Fibroblast of lung (primary cell): Measurements from ENCODE around the gene ADIPOQ.

Source experiments
- EZH2 ChIP-seq: IDR thresholded peaks from 2 replicates; pipeline ENCODE4 v1.5.1; 2012; ENCODE audit warnings: low read length, control low read depth, mild to moderate bottlenecking; ENCODE audit errors: missing control alignments
- TF ChIP-seq, protein P1 (sequence below), 2 donors: IDR thresholded peaks in 1 of 2; conservative IDR thresholded peaks in 1 of 2; 1 replicate in 1 of 2; 2 replicates in 1 of 2; pipeline ENCODE4 v1.5.1; 2011 to 2012; ENCODE audit warnings: low read length in 2 of 2, control low read depth in 1 of 2, inconsistent platforms in 1 of 2, low read depth in 1 of 2, mild to moderate bottlenecking in 1 of 2

DNA sequence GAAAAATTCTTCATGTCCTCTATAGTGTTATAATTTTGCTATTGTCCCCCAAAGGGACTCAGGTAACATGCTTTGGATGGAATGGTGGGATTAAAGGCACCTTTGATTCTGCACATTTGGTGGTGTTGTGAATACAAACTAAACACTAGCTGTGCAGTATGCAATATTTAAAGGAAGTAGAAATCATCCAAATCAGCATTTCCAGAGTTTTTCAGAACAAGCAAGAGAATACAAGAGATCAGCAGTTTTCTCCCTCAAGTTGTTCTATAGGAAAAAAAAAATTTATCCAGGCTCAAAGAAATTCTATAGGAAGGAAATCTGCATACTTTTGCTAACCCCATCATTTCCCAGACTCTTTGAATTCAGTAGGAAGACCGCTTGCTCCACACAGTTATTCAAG is 10.2 kb upstream of the ADIPOQ start:
- TF ChIP-seq, protein P1, sequence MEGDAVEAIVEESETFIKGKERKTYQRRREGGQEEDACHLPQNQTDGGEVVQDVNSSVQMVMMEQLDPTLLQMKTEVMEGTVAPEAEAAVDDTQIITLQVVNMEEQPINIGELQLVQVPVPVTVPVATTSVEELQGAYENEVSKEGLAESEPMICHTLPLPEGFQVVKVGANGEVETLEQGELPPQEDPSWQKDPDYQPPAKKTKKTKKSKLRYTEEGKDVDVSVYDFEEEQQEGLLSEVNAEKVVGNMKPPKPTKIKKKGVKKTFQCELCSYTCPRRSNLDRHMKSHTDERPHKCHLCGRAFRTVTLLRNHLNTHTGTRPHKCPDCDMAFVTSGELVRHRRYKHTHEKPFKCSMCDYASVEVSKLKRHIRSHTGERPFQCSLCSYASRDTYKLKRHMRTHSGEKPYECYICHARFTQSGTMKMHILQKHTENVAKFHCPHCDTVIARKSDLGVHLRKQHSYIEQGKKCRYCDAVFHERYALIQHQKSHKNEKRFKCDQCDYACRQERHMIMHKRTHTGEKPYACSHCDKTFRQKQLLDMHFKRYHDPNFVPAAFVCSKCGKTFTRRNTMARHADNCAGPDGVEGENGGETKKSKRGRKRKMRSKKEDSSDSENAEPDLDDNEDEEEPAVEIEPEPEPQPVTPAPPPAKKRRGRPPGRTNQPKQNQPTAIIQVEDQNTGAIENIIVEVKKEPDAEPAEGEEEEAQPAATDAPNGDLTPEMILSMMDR (conservative IDR thresholded peaks at IDR 0.05 in 1 of 2, IDR thresholded peaks at IDR 0.05 in 1 of 2; ENCODE audit: low read depth in 1 of 2, low read length in 2 of 2) = no peak
- no peak for TF ChIP-seq EZH2
